ENCODE results near the gene CDH4. TPM values are rescaled to one million over a fixed set of nuclear protein-coding genes. Genes with fewer than 3 reads are reported as not detected.
"Not testable (repeated sequence)": the region's sequence is repeated elsewhere in the genome, so short reads cannot be mapped to it uniquely, and the experiment has no call there.

The CDH4 gene
- total RNA-seq, 1 experiment from 2014 or later, result 0.13 TPM

DNA sequence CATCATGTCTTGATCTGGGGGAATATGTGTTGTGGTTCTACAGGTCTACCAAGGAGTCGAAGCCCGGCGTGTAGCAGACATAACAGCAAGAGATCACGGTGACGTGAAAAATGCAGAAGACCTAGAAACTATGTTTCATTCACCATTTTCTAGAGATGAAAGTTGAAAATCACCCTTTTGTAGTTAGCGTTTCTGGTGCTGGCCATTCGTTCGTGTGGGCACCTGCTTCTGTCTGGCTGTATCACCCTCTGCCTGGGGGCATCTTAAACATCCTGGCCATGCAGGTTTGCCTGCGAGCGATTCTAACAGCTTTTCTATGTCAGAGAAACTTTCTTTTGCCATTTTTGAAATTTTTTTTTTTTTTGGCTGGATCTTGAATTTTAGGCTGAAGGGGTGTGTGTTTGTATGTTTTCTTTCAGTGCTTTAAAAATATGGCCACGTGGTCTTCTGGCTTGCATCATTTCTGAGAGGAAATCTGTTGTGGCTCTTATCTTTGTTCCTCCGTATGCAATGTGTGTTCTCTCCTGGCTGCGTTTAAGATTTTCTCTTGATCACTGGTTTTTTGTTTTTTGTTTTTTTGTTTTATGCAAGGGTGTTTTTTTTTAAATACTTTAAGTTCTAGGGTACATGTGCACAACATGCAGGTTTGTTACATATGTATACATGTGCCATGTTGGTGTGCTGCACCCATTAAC is 226.7 kb downstream of the CDH4 start:
- no peaks in the 10 kb centered on the region for H3K4me1 ChIP-seq (replicated peaks)
- H3K4me3 ChIP-seq, result no peak overlapping the region
- DNase-seq (ENCODE audit: low read depth in 1 of 2, low spot score in 2 of 2), result no peak

GRCh38 chr20:61479433-61479832 is 227.4 kb downstream of the CDH4 start:
- H3K9me3 ChIP-seq (replicated peaks); H3K4me1 ChIP-seq (replicated peaks); H3K4me3 ChIP-seq; H3K27me3 ChIP-seq (replicated peaks); H3K27ac ChIP-seq; H3K36me3 ChIP-seq; DNase-seq (ENCODE audit: low read depth in 1 of 2, low spot score in 2 of 2): not testable (repeated sequence)

More for the DNA sequence above, 226.7 kb downstream of the CDH4 start:
- H3K27ac ChIP-seq, result no peak overlapping the region
- H3K9me3 ChIP-seq (replicated peaks), result no peaks in the 10 kb centered on the region
- peaks cover 7% of the 10 kb centered on the region; the same call in 1 of the 2 replicates for H3K27me3 ChIP-seq (replicated peaks)
- H3K36me3 ChIP-seq, result no peaks in the 10 kb centered on the region

- Histone ChIP-seq H3K4me3 (no peak overlapping the region), H3K27ac (no peak overlapping the region), H3K4me1 (replicated peaks) (no peaks in the 10 kb centered on the region), H3K9me3 (replicated peaks) (no peaks in the 10 kb centered on the region), H3K27me3 (replicated peaks) (no peaks in the 10 kb centered on the region; the same call in 1 of the 2 replicates), H3K36me3 (no peaks in the 10 kb centered on the region)
- DNase-seq (ENCODE audit: low read depth in 1 of 2, low spot score in 2 of 2), result no peak
These were observed 228.2 kb downstream of the CDH4 start for GRCh38 chr20:61480158-61480825.

GRCh38 chr20:61482056-61482887 is 230.2 kb downstream of the CDH4 start:
- no peaks in the 10 kb centered on the region for H3K9me3 ChIP-seq (replicated peaks)
- H3K4me1 ChIP-seq (replicated peaks), result no peaks in the 10 kb centered on the region
- no peak overlapping the region for H3K27ac ChIP-seq
- H3K27me3 ChIP-seq (replicated peaks), result no peaks in the 10 kb centered on the region; the same call in 1 of the 2 replicates
- no peaks in the 10 kb centered on the region for H3K36me3 ChIP-seq
- no peak for DNase-seq (ENCODE audit: low read depth in 1 of 2, low spot score in 2 of 2)
- no peak overlapping the region for H3K4me3 ChIP-seq

DNA sequence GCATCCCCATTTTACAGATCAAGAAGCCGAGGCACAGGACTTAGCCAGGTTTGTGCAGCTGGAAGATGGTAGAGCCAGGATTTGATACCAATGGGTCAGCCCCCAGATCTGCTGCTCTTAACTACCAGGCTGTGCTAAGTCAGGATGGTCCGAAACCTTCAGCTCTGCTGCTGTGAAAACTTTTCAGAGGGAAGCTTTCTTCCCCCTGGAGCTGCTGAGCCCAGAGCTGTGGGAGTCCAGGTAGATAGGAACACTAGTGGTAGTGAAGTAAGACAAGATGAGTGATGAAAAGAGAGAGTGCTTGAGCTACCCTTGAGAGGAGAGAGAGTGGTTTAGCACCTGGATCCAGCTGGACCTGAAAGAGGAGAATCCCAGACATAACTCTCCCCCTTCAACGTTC is 230.8 kb downstream of the CDH4 start:
- no peaks in the 10 kb centered on the region; the same call in 1 of the 2 replicates for H3K27me3 ChIP-seq (replicated peaks)
- H3K9me3 ChIP-seq (replicated peaks), result no peaks in the 10 kb centered on the region
- DNase-seq (ENCODE audit: low read depth in 1 of 2, low spot score in 2 of 2), result no peak
- H3K4me3 ChIP-seq, result no peak overlapping the region
- no peaks in the 10 kb centered on the region for H3K4me1 ChIP-seq (replicated peaks)
- H3K36me3 ChIP-seq, result no peaks in the 10 kb centered on the region
- no peak overlapping the region for H3K27ac ChIP-seq

DNA sequence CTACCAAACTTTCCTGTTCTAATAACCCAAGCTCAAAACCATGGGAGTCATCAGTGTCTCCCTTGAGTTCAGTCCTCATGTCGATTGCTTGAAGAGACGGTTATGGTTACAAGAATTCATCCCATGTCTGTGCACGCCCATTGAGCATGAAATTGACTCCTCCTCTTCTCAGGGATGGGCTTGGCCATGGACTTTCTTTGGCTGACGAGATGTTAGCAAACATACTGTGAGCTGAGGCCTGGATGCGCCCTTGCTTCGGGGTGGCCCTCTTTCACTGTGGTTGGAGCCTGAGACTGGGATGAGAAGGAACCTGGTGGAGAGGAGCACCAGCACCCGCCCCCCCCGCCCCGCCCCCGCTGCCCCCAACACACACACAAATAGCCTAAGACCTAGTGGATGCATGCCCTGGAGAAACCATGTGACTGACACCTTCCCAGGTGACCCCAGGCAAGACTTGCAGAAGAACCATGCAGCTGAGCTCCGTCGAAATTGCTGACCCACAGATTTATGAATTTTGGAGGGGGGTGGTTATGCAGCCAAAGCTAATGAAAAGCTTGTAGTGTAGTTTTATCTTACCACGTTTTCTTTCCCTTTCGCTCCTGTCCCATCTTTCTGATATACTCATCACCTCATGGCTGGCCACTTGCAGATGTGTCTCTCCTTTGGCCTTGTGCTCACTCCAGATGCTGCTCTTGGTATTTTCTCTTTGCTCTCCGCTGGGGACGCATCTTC is 231.4 kb downstream of the CDH4 start:
- Histone ChIP-seq H3K4me3 (no peak overlapping the region), H3K27ac (no peak overlapping the region), H3K36me3 (no peaks in the 10 kb centered on the region), H3K27me3 (replicated peaks) (no peaks in the 10 kb centered on the region; the same call in 1 of the 2 replicates), H3K4me1 (replicated peaks) (no peaks in the 10 kb centered on the region), H3K9me3 (replicated peaks) (no peaks in the 10 kb centered on the region)
- DNase-seq (ENCODE audit: low read depth in 1 of 2, low spot score in 2 of 2), result no peak

DNA sequence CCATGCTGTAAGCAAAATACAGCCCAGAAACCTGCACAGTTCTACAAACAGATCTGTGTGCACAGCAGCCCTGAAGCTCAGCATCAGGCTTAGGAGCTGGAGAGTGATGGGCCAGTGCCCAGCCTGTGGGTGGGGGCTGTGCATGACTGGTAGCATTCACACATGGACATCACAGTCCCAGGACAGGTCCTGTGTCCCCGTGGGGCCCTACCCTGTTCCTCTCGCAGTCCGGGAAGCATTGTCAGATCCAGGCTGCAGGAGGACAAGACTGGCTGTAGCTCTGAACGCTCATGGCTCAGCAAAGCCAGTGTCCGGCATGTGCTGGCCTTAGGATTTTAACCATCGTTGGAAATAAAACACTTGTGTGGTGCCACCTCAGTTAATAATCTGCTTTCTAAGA is 234.1 kb downstream of the CDH4 start:
- no peak for DNase-seq (ENCODE audit: low read depth in 1 of 2, low spot score in 2 of 2)
- H3K4me3 ChIP-seq, result no peak overlapping the region
- H3K4me1 ChIP-seq (replicated peaks), result no peaks in the 10 kb centered on the region
- no peaks in the 10 kb centered on the region; the same call in 1 of the 2 replicates for H3K27me3 ChIP-seq (replicated peaks)
- no peaks in the 10 kb centered on the region; the same call in 1 of the 2 replicates for H3K9me3 ChIP-seq (replicated peaks)
- no peaks in the 10 kb centered on the region for H3K36me3 ChIP-seq
- H3K27ac ChIP-seq, result no peak overlapping the region

GRCh38 chr20:61487346-61487996 is 235.4 kb downstream of the CDH4 start:
- Histone ChIP-seq H3K4me1 (replicated peaks) (no peaks in the 10 kb centered on the region), H3K27me3 (replicated peaks) (0 out of 2 replicates have a peak, but pooled peaks cover 3% of the 10 kb centered on the region), H3K9me3 (replicated peaks) (no peaks in the 10 kb centered on the region; the same call in 1 of the 2 replicates), H3K27ac (no peak overlapping the region), H3K36me3 (no peaks in the 10 kb centered on the region), H3K4me3 (no peak overlapping the region)
- DNase-seq (ENCODE audit: low read depth in 1 of 2, low spot score in 2 of 2), result no peak

GRCh38 chr20:61487997-61488371 is 235.9 kb downstream of the CDH4 start:
- H3K9me3 ChIP-seq (replicated peaks), result no peaks in the 10 kb centered on the region; the same call in 1 of the 2 replicates
- DNase-seq (ENCODE audit: low read depth in 1 of 2, low spot score in 2 of 2), result no peak

DNA sequence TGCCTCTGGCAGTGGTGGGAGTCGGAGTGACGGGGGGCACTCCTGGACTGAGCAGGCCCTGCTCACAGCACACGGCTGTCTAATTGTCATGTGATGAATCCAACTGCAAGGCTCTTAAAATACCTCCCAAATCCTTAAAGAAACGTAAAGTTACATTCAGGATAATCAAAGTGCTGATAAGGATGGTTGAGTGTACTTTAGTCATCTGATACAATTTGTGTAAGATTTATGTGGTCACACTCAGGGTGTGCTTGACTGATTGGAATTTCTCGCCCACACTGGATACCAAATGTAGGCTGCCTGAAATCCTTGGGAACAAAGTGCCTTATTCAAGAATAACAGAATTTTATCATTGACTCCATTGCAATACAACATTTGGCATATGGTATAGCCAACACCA is 238.7 kb downstream of the CDH4 start:
- Histone ChIP-seq H3K9me3 (replicated peaks) (no peaks in the 10 kb centered on the region; the same call in 1 of the 2 replicates), H3K36me3 (no peaks in the 10 kb centered on the region), H3K4me1 (replicated peaks) (no peaks in the 10 kb centered on the region), H3K4me3 (no peak overlapping the region), H3K27ac (no peak overlapping the region), H3K27me3 (replicated peaks) (0 out of 2 replicates have a peak, but pooled peaks cover 3% of the 10 kb centered on the region)
- DNase-seq (ENCODE audit: low read depth in 1 of 2, low spot score in 2 of 2), result no peak

More at GRCh38 chr20:61487997-61488371, 235.9 kb downstream of the CDH4 start:
- Histone ChIP-seq H3K36me3 (no peaks in the 10 kb centered on the region), H3K4me1 (replicated peaks) (no peaks in the 10 kb centered on the region), H3K4me3 (no peak overlapping the region), H3K27me3 (replicated peaks) (0 out of 2 replicates have a peak, but pooled peaks cover 3% of the 10 kb centered on the region), H3K27ac (no peak overlapping the region)

- Histone ChIP-seq H3K4me3 (no peak overlapping the region), H3K27ac (no peak overlapping the region), H3K4me1 (replicated peaks) (no peaks in the 10 kb centered on the region), H3K9me3 (replicated peaks) (no peaks in the 10 kb centered on the region; the same call in 1 of the 2 replicates), H3K36me3 (no peaks in the 10 kb centered on the region), H3K27me3 (replicated peaks) (0 out of 2 replicates have a peak, but pooled peaks cover 3% of the 10 kb centered on the region)
- no peak for DNase-seq (ENCODE audit: low read depth in 1 of 2, low spot score in 2 of 2)
These were observed 240.0 kb downstream of the CDH4 start for GRCh38 chr20:61492065-61492464.

DNA sequence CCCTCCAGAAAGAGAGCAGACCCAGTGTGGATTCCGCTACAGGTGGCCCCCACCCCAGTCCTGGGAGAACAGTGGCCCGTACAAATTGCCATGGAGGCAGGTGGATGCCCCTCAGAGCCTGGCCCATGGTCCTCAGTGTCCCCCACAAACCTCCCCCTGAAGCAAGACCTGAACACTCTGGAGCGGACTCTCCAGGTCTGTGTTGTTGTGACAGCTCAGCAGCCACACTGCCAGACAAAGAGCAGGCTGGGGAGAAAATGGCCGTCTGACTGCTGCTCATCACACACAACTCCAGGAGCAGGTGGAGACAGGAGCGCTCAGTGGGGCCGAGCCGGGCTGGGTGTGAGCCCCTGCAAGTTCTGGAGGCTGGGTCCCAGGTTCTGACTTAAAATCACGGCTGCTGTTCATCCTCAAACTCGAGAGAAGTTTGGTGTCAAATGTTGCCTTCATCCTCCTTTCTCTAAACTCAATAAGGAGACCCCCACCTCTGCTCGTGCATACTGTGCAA is 241.8 kb downstream of the CDH4 start:
- Histone ChIP-seq H3K4me1 (replicated peaks) (no peaks in the 10 kb centered on the region), H3K9me3 (replicated peaks) (no peaks in the 10 kb centered on the region; the same call in 1 of the 2 replicates), H3K27ac (no peak overlapping the region), H3K27me3 (replicated peaks) (0 out of 2 replicates have a peak, but pooled peaks cover 5% of the 10 kb centered on the region), H3K4me3 (no peak overlapping the region), H3K36me3 (no peaks in the 10 kb centered on the region)
- DNase-seq (ENCODE audit: low read depth in 1 of 2, low spot score in 2 of 2), result no peak
